OCI-LY3 (cell line): ENCODE results near the gene HSPA12A.

Experiments
- EZH2phosphoT487 ChIP-seq: fragments of 200-600 bp; shearing (Covaris generic); IDR thresholded peaks from 2 replicates; pipeline ENCODE4 v1.6.1; 2018; ENCODE audit warnings: antibody characterized with exemption, mixed run types, low read depth
- TF ChIP-seq, protein P1 (sequence below): fragments of 200-600, 300-600 bp; sonication (generic); IDR thresholded peaks from 2 replicates; pipeline ENCODE4 v1.5.1; 2014; ENCODE audit warnings: antibody characterized with exemption, low read length, low read depth

DNA sequence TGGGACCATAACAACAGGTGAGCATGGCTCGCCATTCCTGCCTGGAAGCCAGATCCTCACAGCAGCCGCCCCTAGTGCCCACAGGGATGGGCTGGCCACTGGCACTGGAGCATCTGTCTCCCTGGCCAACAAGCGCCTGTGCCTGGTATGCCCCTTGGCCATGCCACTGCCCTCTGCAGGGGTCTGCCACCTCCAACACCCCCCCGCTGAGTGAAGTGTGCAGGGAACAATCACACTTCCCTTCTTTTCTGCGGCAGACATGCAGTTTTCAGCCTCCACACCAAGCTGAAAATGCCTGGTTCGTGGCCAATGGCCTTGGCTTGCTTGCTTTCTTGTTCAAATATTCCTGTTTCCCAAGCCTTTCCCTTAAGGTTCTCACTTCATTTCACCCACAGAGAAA lies 50.7 kb downstream of the HSPA12A start:
- TF ChIP-seq, protein P1, sequence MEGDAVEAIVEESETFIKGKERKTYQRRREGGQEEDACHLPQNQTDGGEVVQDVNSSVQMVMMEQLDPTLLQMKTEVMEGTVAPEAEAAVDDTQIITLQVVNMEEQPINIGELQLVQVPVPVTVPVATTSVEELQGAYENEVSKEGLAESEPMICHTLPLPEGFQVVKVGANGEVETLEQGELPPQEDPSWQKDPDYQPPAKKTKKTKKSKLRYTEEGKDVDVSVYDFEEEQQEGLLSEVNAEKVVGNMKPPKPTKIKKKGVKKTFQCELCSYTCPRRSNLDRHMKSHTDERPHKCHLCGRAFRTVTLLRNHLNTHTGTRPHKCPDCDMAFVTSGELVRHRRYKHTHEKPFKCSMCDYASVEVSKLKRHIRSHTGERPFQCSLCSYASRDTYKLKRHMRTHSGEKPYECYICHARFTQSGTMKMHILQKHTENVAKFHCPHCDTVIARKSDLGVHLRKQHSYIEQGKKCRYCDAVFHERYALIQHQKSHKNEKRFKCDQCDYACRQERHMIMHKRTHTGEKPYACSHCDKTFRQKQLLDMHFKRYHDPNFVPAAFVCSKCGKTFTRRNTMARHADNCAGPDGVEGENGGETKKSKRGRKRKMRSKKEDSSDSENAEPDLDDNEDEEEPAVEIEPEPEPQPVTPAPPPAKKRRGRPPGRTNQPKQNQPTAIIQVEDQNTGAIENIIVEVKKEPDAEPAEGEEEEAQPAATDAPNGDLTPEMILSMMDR: no peak
- no peak for TF ChIP-seq EZH2phosphoT487
